Mesendoderm (in vitro differentiated cells): Measurements from ENCODE around the gene RER1.

Source experiments
- DNase-seq: peaks from one replicate; pipeline ENCODE4 v3.0.0; 2013
- H2AK5ac ChIP-seq: 2 replicates; pipeline ENCODE4 v1.6.1; 2013; ENCODE audit warnings: low read length, inconsistent platforms
- H2BK120ac ChIP-seq: 2 replicates; pipeline ENCODE4 v1.6.1; 2013; ENCODE audit warnings: low read depth, mild to moderate bottlenecking, low read length, moderate library complexity, mixed read lengths
- H2BK15ac ChIP-seq: replicated peaks from 2 replicates; pipeline ENCODE4 v1.6.1; 2013; ENCODE audit warnings: low read depth, mild to moderate bottlenecking, moderate library complexity
- H2BK5ac ChIP-seq: 2 replicates; pipeline ENCODE4 v1.6.1; 2013; ENCODE audit warnings: low read length, inconsistent platforms
- H3K18ac ChIP-seq: 2 replicates; pipeline ENCODE4 v1.6.1; 2013; ENCODE audit warnings: mild to moderate bottlenecking, low read length, mixed read lengths
- H3K23ac ChIP-seq: one replicate; pipeline ENCODE4 v1.6.1; 2013; ENCODE audit warnings: low read length
- H3K27ac ChIP-seq: 2 replicates; pipeline ENCODE4 v1.5.1; 2013; ENCODE audit warnings: low read depth, mild to moderate bottlenecking, inconsistent platforms, low read length, moderate library complexity
- H3K27me3 ChIP-seq: 2 replicates; pipeline ENCODE4 v1.6.1; 2013; ENCODE audit warnings: low read length, control low read depth, mild to moderate bottlenecking, inconsistent platforms; ENCODE audit not compliant: insufficient read depth, poor library complexity
- H3K36me3 ChIP-seq: 2 replicates; pipeline ENCODE4 v1.6.1; 2013; ENCODE audit warnings: low read length, inconsistent platforms; ENCODE audit not compliant: control insufficient read depth, insufficient read depth
- H3K4ac ChIP-seq: one replicate; pipeline ENCODE4 v1.6.1; 2013; ENCODE audit warnings: low read depth, mild to moderate bottlenecking, low read length, moderate library complexity
- H3K4me1 ChIP-seq: 2 replicates; pipeline ENCODE4 v1.6.1; 2013; ENCODE audit warnings: low read depth, low read length, inconsistent platforms; ENCODE audit not compliant: control insufficient read depth
- H3K4me2 ChIP-seq: 2 replicates; pipeline ENCODE4 v1.6.1; 2013; ENCODE audit warnings: low read length
- H3K4me3 ChIP-seq: 2 replicates; pipeline ENCODE4 v1.5.1; 2013; ENCODE audit warnings: mild to moderate bottlenecking, low read length
- H3K56ac ChIP-seq: one replicate; pipeline ENCODE4 v1.6.1; 2013; ENCODE audit warnings: low read length
- H3K79me1 ChIP-seq: 2 replicates; pipeline ENCODE4 v1.6.1; 2013; ENCODE audit warnings: low read length, inconsistent platforms
- H3K79me2 ChIP-seq: 2 replicates; pipeline ENCODE4 v1.6.1; 2013; ENCODE audit warnings: mild to moderate bottlenecking, low read length; ENCODE audit not compliant: control insufficient read depth, insufficient read depth
- H3K9ac ChIP-seq: 2 replicates; pipeline ENCODE4 v1.6.1; 2013; ENCODE audit warnings: low read length, inconsistent platforms
- H4K5ac ChIP-seq: one replicate; pipeline ENCODE4 v1.6.1; 2013; ENCODE audit warnings: low read length
- H4K8ac ChIP-seq: one replicate; pipeline ENCODE4 v1.6.1; 2013; ENCODE audit warnings: low read depth, mild to moderate bottlenecking, control low read depth, low read length, moderate library complexity
- WGBS: extraction: QIAGEN DNeasy Blood & Tissue Kit; methylation state at CpG from one replicate; pipeline ENCODE4 v1.1.7; 2013; ENCODE audit warnings: low lambda C conversion rate, missing lambda C conversion rate; ENCODE audit not compliant: insufficient coverage; ENCODE audit errors: extremely low coverage; 5-methylcytosine and 5-hydroxymethylcytosine counted together

RER1 gene

GRCh38 chr1:2394220-2394619, 2.6 kb downstream of the RER1 start:
- Histone ChIP-seq H3K4me3 (no peak overlapping the region), H3K79me1 (peaks cover 38% of the 10 kb centered on the region), H3K4me1 (no peaks in the 10 kb centered on the region), H3K4me2 (no peak overlapping the region), H3K56ac (peak overlapping the region; percentile 42), H3K23ac (no peak overlapping the region), H3K27me3 (no peaks in the 10 kb centered on the region), H2BK15ac (no peak overlapping the region), H2AK5ac (no peak overlapping the region), H3K9ac (no peak overlapping the region), H2BK5ac (no peak overlapping the region), H3K4ac (no peak overlapping the region), H3K18ac (no peak overlapping the region), H3K79me2 (peaks cover 28% of the 10 kb centered on the region), H3K36me3 (peaks cover 15% of the 10 kb centered on the region), H4K8ac (no peak overlapping the region), H2BK120ac (no peak overlapping the region), H4K5ac (no peak overlapping the region), H3K27ac (no peak overlapping the region)
- no peak for DNase-seq
- WGBS: no CpG with 5 or more reads among the region's 7 CpGs

GRCh38 chr1:2394761-2395160, 3.1 kb downstream of the RER1 start:
- Histone ChIP-seq H2BK15ac (no peak overlapping the region), H3K9ac (no peak overlapping the region), H3K23ac (no peak overlapping the region), H3K4me3 (no peak overlapping the region), H3K36me3 (peaks cover 20% of the 10 kb centered on the region), H3K27ac (no peak overlapping the region), H3K4me2 (no peak overlapping the region), H3K56ac (no peak overlapping the region), H3K27me3 (no peaks in the 10 kb centered on the region), H3K79me2 (peaks cover 28% of the 10 kb centered on the region), H2AK5ac (no peak overlapping the region), H2BK5ac (no peak overlapping the region), H3K4ac (no peak overlapping the region), H3K4me1 (no peaks in the 10 kb centered on the region), H2BK120ac (no peak overlapping the region), H3K18ac (no peak overlapping the region), H4K5ac (no peak overlapping the region), H3K79me1 (peaks cover 38% of the 10 kb centered on the region), H4K8ac (no peak overlapping the region)
- WGBS: no CpG with 5 or more reads among the region's 11 CpGs
- no peak for DNase-seq

GRCh38 chr1:2395245-2395644, 3.6 kb downstream of the RER1 start:
- Histone ChIP-seq H2BK120ac (no peak overlapping the region), H3K79me2 (peaks cover 28% of the 10 kb centered on the region), H3K27ac (no peak overlapping the region), H3K79me1 (peaks cover 36% of the 10 kb centered on the region), H2BK15ac (no peak overlapping the region), H4K5ac (no peak overlapping the region), H2AK5ac (no peak overlapping the region), H3K9ac (no peak overlapping the region), H3K18ac (no peak overlapping the region), H3K4me3 (no peak overlapping the region), H3K56ac (no peak overlapping the region), H4K8ac (no peak overlapping the region), H2BK5ac (no peak overlapping the region), H3K4me2 (no peak overlapping the region), H3K4ac (no peak overlapping the region), H3K27me3 (no peaks in the 10 kb centered on the region), H3K4me1 (no peaks in the 10 kb centered on the region), H3K23ac (no peak overlapping the region), H3K36me3 (peaks cover 21% of the 10 kb centered on the region)
- WGBS: no CpG with 5 or more reads among the region's 10 CpGs
- DNase-seq: no peak

GRCh38 chr1:2396059-2396458, 4.4 kb downstream of the RER1 start:
- Histone ChIP-seq H3K56ac (no peak overlapping the region), H3K4me3 (no peak overlapping the region), H3K36me3 (peaks cover 23% of the 10 kb centered on the region), H2BK120ac (no peak overlapping the region), H4K5ac (no peak overlapping the region), H2AK5ac (no peak overlapping the region), H4K8ac (no peak overlapping the region), H3K27me3 (no peaks in the 10 kb centered on the region), H3K27ac (no peak overlapping the region), H2BK15ac (no peak overlapping the region), H3K18ac (no peak overlapping the region), H3K79me2 (peaks cover 28% of the 10 kb centered on the region), H3K4me1 (no peaks in the 10 kb centered on the region), H3K79me1 (peaks cover 33% of the 10 kb centered on the region), H3K23ac (no peak overlapping the region), H3K9ac (no peak overlapping the region), H2BK5ac (no peak overlapping the region), H3K4ac (no peak overlapping the region), H3K4me2 (no peak overlapping the region)
- no peak for DNase-seq
- WGBS: no CpG with 5 or more reads among the region's 17 CpGs

GRCh38 chr1:2396476-2396875, 4.8 kb downstream of the RER1 start:
- peaks cover 33% of the 10 kb centered on the region for H3K79me1 ChIP-seq
- peaks cover 23% of the 10 kb centered on the region for H3K36me3 ChIP-seq
- H3K23ac ChIP-seq: no peak overlapping the region
- no CpG with 5 or more reads among the region's 5 CpGs for WGBS
- H2BK120ac ChIP-seq: no peak overlapping the region
- no peak for DNase-seq
- H3K56ac ChIP-seq: no peak overlapping the region
- no peak overlapping the region for H2BK15ac ChIP-seq
- no peak overlapping the region for H4K8ac ChIP-seq
- no peak overlapping the region for H3K9ac ChIP-seq
- H3K4ac ChIP-seq: no peak overlapping the region
- H2AK5ac ChIP-seq: no peak overlapping the region
- no peak overlapping the region for H2BK5ac ChIP-seq
- no peak overlapping the region for H3K4me3 ChIP-seq
- no peak overlapping the region for H4K5ac ChIP-seq
- peaks cover 28% of the 10 kb centered on the region for H3K79me2 ChIP-seq
- H3K27ac ChIP-seq: no peak overlapping the region
- no peak overlapping the region for H3K18ac ChIP-seq
- no peaks in the 10 kb centered on the region for H3K4me1 ChIP-seq
- H3K27me3 ChIP-seq: no peaks in the 10 kb centered on the region
- H3K4me2 ChIP-seq: no peak overlapping the region

GRCh38 chr1:2397007-2397679, 5.5 kb downstream of the RER1 start:
- Histone ChIP-seq H3K27ac (no peak overlapping the region), H2BK15ac (no peak overlapping the region), H2BK5ac (no peak overlapping the region), H3K4me2 (no peak overlapping the region), H3K4me3 (no peak overlapping the region), H3K9ac (no peak overlapping the region), H3K18ac (no peak overlapping the region), H4K5ac (no peak overlapping the region), H2BK120ac (no peak overlapping the region), H4K8ac (no peak overlapping the region), H3K4ac (no peak overlapping the region), H3K36me3 (peaks cover 27% of the 10 kb centered on the region), H3K23ac (no peak overlapping the region), H3K56ac (no peak overlapping the region), H3K79me2 (peaks cover 28% of the 10 kb centered on the region), H3K4me1 (no peaks in the 10 kb centered on the region), H2AK5ac (no peak overlapping the region), H3K27me3 (no peaks in the 10 kb centered on the region), H3K79me1 (peaks cover 34% of the 10 kb centered on the region)
- no CpG with 5 or more reads among the region's 19 CpGs for WGBS
- no peak for DNase-seq
